A673 (cell line): ENCODE results near the gene ADGRG1. TPM values are rescaled to one million over a fixed set of nuclear protein-coding genes. Genes with fewer than 3 reads are reported as not detected.
A peak's percentile ranks its signal among the peaks of the same experiment; 100 is the strongest.

Source experiments
- BruUV-seq: library from RNA; stranded (reverse); fragments of 400-500 nt; replicated peaks from 2 replicates; lab custom pipeline; 2021; lab: Mats Ljungman, UMichigan
- CTCF ChIA-PET: fragments of 300-600 bp; sonication (Branson Sonifier 250); formaldehyde crosslinking; loops from one replicate; lab custom pipeline; 2022; ENCODE audit warnings: antibody characterized with exemption; lab: Charles Lee
- POLR2A ChIA-PET: fragments of 300-600 bp; sonication (Branson Sonifier 250); formaldehyde crosslinking; loops from one replicate; lab custom pipeline; 2022; ENCODE audit warnings: antibody characterized with exemption; ENCODE audit not compliant: low non-redundant PET; lab: Charles Lee
- DNase-seq: peaks from one replicate; pipeline ENCODE4 v3.0.0-alpha.2; 2015; ENCODE audit warnings: low spot score
- H3K27ac ChIP-seq: fragments of 200-600 bp; sonication (generic); 2 replicates; pipeline ENCODE4 v1.5.1; 2016; ENCODE audit warnings: mixed run types, low read depth, mild to moderate bottlenecking, mixed read lengths, antibody characterized with exemption, low read length; ENCODE audit not compliant: poor library complexity, severe bottlenecking
- H3K27me3 ChIP-seq: fragments of 200-600 bp; sonication (generic); replicated peaks from 2 replicates; pipeline ENCODE4 v1.6.1; 2017; ENCODE audit warnings: mixed run types, low read depth, mild to moderate bottlenecking, mixed read lengths, antibody characterized with exemption, low read length; ENCODE audit not compliant: insufficient read depth, poor library complexity
- H3K36me3 ChIP-seq: fragments of 200-600 bp; sonication (generic); 2 replicates; pipeline ENCODE4 v1.6.1; 2016; ENCODE audit warnings: mixed run types, mild to moderate bottlenecking, mixed read lengths, antibody characterized with exemption, low read length; ENCODE audit not compliant: insufficient read depth, poor library complexity, severe bottlenecking
- H3K4me1 ChIP-seq: fragments of 200-600 bp; sonication (generic); 2 replicates; pipeline ENCODE4 v1.6.1; 2017; ENCODE audit warnings: mixed run types, mild to moderate bottlenecking, mixed read lengths, antibody characterized with exemption, low read length; ENCODE audit not compliant: insufficient read depth, poor library complexity, severe bottlenecking
- H3K4me3 ChIP-seq: fragments of 200-600 bp; sonication (generic); 2 replicates; pipeline ENCODE4 v1.5.1; 2016; ENCODE audit warnings: low read depth, mixed run types, mild to moderate bottlenecking, mixed read lengths, low read length; ENCODE audit not compliant: poor library complexity, severe bottlenecking
- H3K9me3 ChIP-seq: fragments of 200-600 bp; sonication (generic); 2 replicates; pipeline ENCODE4 v1.6.1; 2016; ENCODE audit warnings: mixed run types, low read depth, mild to moderate bottlenecking, mixed read lengths, antibody characterized with exemption, low read length; ENCODE audit not compliant: poor library complexity, severe bottlenecking
- EZH2 ChIP-seq: fragments of 200-600 bp; sonication (generic); IDR thresholded peaks from 2 replicates; pipeline ENCODE4 v1.6.1; 2017; ENCODE audit warnings: borderline replicate concordance, low read depth, mild to moderate bottlenecking, mixed read lengths, antibody characterized with exemption, low read length; ENCODE audit not compliant: poor library complexity, severe bottlenecking
- intact Hi-C: fragments of 100-400 bp; cut with micrococcal nuclease; formaldehyde crosslinking; loops from one replicate; pipeline ENCODE4 v1.10.0; 2022; ENCODE audit not compliant: unreplicated experiment
- total RNA-seq: library from RNA; stranded (reverse); gene quantifications from 2 replicates; pipeline ENCODE4 v1.2.3, GENCODE V29; 2021
- TF ChIP-seq, protein P1 (sequence below): fragments of 300-800, 200-600 bp; sonication (generic); conservative IDR thresholded peaks from 2 replicates; pipeline ENCODE4 v1.5.1; 2017; ENCODE audit warnings: low read depth, mild to moderate bottlenecking, antibody characterized with exemption, low read length, moderate library complexity, mixed read lengths

Gene ADGRG1
- total RNA-seq, 1 experiment from 2014 or later = 0.75 TPM

DNA sequence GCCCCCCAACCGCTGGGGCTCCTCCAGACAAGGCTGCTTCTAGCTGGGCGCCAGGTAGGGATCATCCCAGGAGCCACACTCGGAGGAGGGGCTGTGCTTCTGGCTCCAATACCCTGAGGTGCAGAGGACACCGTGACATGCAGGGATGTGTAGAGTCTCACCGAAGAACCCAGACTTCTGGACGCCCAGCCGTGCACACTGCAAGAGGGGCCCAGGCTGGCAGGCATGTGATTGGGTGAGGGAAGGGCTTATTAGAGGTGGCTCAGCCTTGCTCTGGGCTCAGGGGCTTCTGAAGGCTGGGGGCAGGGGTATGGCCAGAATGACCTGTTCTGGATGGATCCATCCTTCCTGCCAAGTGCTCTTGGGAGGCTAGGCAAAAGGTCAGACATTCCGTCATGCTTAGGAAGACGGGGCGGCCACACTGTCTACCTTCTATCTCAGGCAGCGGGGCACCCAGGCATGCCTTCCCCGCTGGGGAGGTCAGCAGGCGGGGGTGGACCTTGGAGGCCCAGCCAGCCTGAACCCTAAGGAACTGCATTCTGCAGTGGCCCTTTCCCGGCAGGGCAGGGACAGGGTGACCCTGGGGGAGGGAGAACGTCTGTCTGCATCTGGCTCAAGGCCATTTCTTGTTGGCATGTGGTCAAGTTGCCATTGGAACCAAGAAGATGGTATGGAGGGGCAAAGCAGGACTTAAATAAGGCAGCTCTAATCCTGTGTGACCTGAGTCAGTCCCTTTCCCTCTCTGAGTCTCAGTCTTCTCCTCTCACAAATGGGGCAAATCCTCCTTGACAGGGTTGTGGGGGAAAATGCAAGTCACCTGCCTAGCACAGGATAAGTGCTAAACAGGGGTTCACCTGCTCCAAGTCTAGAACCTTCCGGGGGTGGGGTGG is 5.8 kb upstream of the ADGRG1 start:
- Histone ChIP-seq H3K4me3 (no peak overlapping the region), H3K36me3 (no peaks in the 10 kb centered on the region), H3K9me3 (no peaks in the 10 kb centered on the region), H3K27ac (no peak overlapping the region), H3K27me3 (no peaks in the 10 kb centered on the region), H3K4me1 (no peaks in the 10 kb centered on the region)
- POLR2A ChIA-PET = no interaction called here
- intact Hi-C loops = no loop called here
- TF ChIP-seq, protein P1, sequence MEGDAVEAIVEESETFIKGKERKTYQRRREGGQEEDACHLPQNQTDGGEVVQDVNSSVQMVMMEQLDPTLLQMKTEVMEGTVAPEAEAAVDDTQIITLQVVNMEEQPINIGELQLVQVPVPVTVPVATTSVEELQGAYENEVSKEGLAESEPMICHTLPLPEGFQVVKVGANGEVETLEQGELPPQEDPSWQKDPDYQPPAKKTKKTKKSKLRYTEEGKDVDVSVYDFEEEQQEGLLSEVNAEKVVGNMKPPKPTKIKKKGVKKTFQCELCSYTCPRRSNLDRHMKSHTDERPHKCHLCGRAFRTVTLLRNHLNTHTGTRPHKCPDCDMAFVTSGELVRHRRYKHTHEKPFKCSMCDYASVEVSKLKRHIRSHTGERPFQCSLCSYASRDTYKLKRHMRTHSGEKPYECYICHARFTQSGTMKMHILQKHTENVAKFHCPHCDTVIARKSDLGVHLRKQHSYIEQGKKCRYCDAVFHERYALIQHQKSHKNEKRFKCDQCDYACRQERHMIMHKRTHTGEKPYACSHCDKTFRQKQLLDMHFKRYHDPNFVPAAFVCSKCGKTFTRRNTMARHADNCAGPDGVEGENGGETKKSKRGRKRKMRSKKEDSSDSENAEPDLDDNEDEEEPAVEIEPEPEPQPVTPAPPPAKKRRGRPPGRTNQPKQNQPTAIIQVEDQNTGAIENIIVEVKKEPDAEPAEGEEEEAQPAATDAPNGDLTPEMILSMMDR = no peak
- no peak for TF ChIP-seq EZH2
- DNase-seq = no peak
- CTCF ChIA-PET = no interaction called here
- BruUV-seq = no TSS peak

DNA sequence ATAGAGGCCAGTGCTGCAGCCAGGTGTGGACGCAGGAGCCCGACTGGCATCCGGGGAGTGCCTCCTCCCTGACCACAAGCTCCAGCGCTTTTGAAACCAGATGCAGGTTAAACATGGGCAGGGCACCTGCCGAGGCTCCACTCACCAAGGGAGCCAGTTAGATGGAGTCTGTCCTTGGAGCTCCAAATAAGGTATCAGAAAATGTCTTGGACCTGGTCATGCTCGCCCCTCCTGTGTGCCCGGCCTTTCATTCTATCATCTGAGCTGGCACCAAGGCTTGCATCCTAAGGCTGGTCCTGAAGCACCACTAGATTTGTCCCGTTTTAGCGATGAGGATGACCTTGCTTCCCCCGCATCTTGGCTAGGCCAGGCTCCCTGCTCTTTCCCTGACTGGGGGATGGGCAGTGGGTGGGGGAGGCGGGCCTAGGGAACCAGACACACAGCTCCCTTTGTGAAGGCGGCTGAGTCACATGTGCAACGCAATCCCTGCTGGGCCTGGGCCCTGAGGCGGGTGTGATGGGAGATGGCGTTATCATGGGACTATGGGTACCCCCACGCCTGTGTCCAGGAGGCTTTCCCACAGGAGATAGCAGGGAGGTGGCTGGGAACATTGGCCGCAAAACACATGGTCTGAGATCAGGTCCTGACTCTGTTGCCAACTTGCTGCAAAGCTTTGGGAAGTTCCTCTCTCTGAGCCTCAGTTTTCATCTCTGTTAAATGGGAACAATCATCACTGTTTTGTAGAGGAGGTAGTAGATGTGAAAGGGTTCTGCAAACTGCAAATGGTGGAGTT is 5.0 kb upstream of the ADGRG1 start:
- H3K4me3 ChIP-seq = no peak overlapping the region
- DNase-seq = peak; percentile 46
- no peak overlapping the region for H3K27ac ChIP-seq
- no peak for TF ChIP-seq EZH2
- TF ChIP-seq, protein P1 = no peak
- H3K27me3 ChIP-seq = no peaks in the 10 kb centered on the region
- CTCF ChIA-PET = no interaction called here
- peaks cover 5% of the 10 kb centered on the region for H3K4me1 ChIP-seq
- no peaks in the 10 kb centered on the region for H3K9me3 ChIP-seq
- BruUV-seq = no TSS peak
- intact Hi-C loops = no loop called here
- no peaks in the 10 kb centered on the region for H3K36me3 ChIP-seq
- POLR2A ChIA-PET = no interaction called here

DNA sequence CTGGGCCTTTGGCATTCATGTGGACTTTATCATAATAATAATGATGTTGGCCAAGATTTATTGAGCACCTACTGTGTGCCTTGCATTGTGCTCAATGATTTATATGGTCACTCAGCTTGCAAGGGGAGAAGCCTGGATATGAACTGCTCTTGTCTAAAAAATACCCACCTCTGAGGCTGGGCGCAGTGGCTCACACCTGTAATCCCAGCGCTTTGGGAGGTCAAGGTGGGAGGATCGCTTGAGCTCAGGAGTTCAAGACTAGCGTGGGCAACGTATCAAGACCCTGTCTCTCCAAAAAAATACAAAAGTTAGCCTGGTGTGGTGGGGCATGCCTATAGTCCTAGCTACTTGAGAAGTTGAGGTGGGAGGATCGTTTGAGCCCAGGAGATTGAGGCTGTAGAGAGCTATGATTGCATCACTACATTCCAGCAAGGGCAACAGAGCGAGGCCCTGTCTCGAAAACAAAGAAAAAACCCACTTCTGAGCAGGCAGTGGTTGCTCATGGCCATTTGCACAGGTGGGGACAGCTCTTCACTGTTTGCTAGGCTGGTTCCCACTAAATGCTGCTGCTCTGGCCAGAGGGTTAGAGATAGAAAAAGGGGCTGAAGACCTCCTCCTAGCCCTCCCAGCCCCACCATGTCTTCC is 4.3 kb upstream of the ADGRG1 start:
- POLR2A ChIA-PET = no interaction called here
- H3K9me3 ChIP-seq = no peaks in the 10 kb centered on the region
- no peaks in the 10 kb centered on the region for H3K27me3 ChIP-seq
- H3K36me3 ChIP-seq = no peaks in the 10 kb centered on the region
- H3K4me3 ChIP-seq = no peak overlapping the region
- H3K4me1 ChIP-seq = peaks cover 8% of the 10 kb centered on the region
- H3K27ac ChIP-seq = no peak overlapping the region
- TF ChIP-seq, protein P1 = no peak
- TF ChIP-seq EZH2 = no peak
- CTCF ChIA-PET = no interaction called here
- intact Hi-C loops = no loop called here
- no TSS peak for BruUV-seq
- DNase-seq = no peak
